ENCODE data around the gene UTF1. TPM values are rescaled to one million over a fixed set of nuclear protein-coding genes. Genes with fewer than 3 reads are reported as not detected.

Gene UTF1
- total RNA-seq, 1 donor from 2014 or later: not detected

DNA sequence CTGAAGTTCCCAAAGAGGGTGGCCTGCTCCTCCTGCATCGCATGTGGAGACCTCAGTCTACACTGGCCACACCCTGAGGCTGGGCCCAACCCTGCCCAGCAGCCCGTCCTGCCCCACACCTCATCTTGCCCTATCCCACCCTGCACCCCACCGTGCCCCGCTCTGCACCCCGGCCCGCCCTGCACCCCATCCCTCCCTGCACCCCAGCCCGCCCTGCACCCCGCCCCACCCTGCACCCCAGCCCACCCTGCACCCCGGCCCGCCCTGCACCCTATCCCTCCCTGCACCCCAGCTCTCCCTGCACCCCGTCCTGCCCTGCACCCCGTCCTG, 22.2 kb downstream of the UTF1 start:
- intact Hi-C loops (cut with micrococcal nuclease): no loop called here
- H3K36me3 ChIP-seq: no peaks in the 10 kb centered on the region
- peaks cover 7% of the 10 kb centered on the region for H3K4me1 ChIP-seq
- TF ChIP-seq, protein P1, sequence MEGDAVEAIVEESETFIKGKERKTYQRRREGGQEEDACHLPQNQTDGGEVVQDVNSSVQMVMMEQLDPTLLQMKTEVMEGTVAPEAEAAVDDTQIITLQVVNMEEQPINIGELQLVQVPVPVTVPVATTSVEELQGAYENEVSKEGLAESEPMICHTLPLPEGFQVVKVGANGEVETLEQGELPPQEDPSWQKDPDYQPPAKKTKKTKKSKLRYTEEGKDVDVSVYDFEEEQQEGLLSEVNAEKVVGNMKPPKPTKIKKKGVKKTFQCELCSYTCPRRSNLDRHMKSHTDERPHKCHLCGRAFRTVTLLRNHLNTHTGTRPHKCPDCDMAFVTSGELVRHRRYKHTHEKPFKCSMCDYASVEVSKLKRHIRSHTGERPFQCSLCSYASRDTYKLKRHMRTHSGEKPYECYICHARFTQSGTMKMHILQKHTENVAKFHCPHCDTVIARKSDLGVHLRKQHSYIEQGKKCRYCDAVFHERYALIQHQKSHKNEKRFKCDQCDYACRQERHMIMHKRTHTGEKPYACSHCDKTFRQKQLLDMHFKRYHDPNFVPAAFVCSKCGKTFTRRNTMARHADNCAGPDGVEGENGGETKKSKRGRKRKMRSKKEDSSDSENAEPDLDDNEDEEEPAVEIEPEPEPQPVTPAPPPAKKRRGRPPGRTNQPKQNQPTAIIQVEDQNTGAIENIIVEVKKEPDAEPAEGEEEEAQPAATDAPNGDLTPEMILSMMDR (IDR thresholded peaks at IDR 0.05; ENCODE audit: borderline replicate concordance): no peak
- no peaks in the 10 kb centered on the region for H3K9me3 ChIP-seq (replicated peaks)
- H3K27me3 ChIP-seq (ENCODE audit: low read depth): peaks cover 79% of the 10 kb centered on the region
- DNase-seq: no peak
- no peak overlapping the region for H3K4me3 ChIP-seq
- no peak overlapping the region for H3K27ac ChIP-seq (replicated peaks)

- H3K4me1 ChIP-seq: peaks cover 20% of the 10 kb centered on the region
- no peaks in the 10 kb centered on the region for H3K9me3 ChIP-seq (replicated peaks)
- DNase-seq: no peak
- H3K27ac ChIP-seq (replicated peaks): no peak overlapping the region
- TF ChIP-seq, protein P1 (IDR thresholded peaks at IDR 0.05; ENCODE audit: borderline replicate concordance): no peak
- H3K36me3 ChIP-seq: no peaks in the 10 kb centered on the region
- no peak overlapping the region for H3K4me3 ChIP-seq
- peaks cover 66% of the 10 kb centered on the region for H3K27me3 ChIP-seq (ENCODE audit: low read depth)
- intact Hi-C loops (cut with micrococcal nuclease): no loop called here
Observed at GRCh38 chr10:133253361-133253955, 23.4 kb downstream of the UTF1 start.

- H3K36me3 ChIP-seq: no peaks in the 10 kb centered on the region
- H3K4me1 ChIP-seq: peaks cover 26% of the 10 kb centered on the region
- intact Hi-C loops (cut with micrococcal nuclease): no loop called here
- H3K27me3 ChIP-seq (ENCODE audit: low read depth): peaks cover 55% of the 10 kb centered on the region
- no peak overlapping the region for H3K27ac ChIP-seq (replicated peaks)
- no peaks in the 10 kb centered on the region for H3K9me3 ChIP-seq (replicated peaks)
- H3K4me3 ChIP-seq: no peak overlapping the region
- no peak for DNase-seq
- TF ChIP-seq, protein P1 (IDR thresholded peaks at IDR 0.05; ENCODE audit: borderline replicate concordance): no peak
Observed at GRCh38 chr10:133254421-133255120, 24.6 kb downstream of the UTF1 start.

- TF ChIP-seq, protein P1 (IDR thresholded peaks at IDR 0.05; ENCODE audit: borderline replicate concordance): no peak
- Histone ChIP-seq H3K4me3 (no peak overlapping the region), H3K9me3 (replicated peaks) (no peaks in the 10 kb centered on the region), H3K4me1 (peaks cover 26% of the 10 kb centered on the region), H3K27ac (replicated peaks) (no peak overlapping the region), H3K36me3 (no peaks in the 10 kb centered on the region), H3K27me3 (ENCODE audit: low read depth) (peaks cover 48% of the 10 kb centered on the region)
- no peak for DNase-seq
- intact Hi-C loops (cut with micrococcal nuclease): no loop called here
Observed at GRCh38 chr10:133255323-133255722, 25.3 kb downstream of the UTF1 start.

DNA sequence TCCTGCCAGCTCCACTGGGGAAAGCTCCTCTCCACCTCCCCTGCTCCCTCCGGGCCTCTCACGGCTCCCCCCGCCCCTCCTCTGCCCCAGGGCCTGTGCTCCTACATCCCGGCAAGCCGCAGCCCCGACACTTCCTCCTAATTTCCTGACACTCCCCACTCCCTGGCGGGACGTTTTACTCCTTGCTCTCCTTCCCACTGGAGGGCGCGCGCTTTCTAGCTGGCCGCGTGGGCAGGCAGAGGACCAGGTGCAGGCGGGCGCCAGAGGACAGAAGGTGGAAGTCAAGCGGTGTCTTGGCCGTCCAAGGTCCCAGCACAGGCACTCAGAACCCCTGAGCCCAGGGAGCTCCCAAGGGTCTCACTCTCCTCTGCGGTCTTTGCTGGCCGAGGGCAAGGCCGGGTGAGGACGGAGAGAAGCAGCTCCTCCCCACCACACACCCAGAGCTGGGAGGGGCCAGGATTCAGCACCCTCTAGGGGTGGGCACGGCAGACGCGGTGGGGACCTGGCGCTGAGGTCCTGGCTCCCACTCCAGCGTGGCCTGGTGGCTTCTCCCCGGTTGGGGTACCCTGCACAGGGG, 27.6 kb downstream of the UTF1 start:
- intact Hi-C loops (cut with micrococcal nuclease): no loop called here
- Histone ChIP-seq H3K4me3 (peak overlapping the region; percentile 55), H3K27me3 (ENCODE audit: low read depth) (peaks cover 33% of the 10 kb centered on the region), H3K4me1 (peaks cover 38% of the 10 kb centered on the region), H3K27ac (replicated peaks) (peak overlapping the region; percentile 64), H3K36me3 (no peaks in the 10 kb centered on the region), H3K9me3 (replicated peaks) (no peaks in the 10 kb centered on the region)
- DNase-seq: peak; percentile 74
- TF ChIP-seq, protein P1 (IDR thresholded peaks at IDR 0.05; ENCODE audit: borderline replicate concordance): peak; percentile 50
